ENCODE results near the gene CCDC12. TPM values are rescaled to one million over a fixed set of nuclear protein-coding genes. Genes with fewer than 3 reads are reported as not detected.

CCDC12 gene
- total and polyA plus RNA-seq, 4 donors, result 14.0 to 55.8 (median 42.8) TPM

- no CpG with 5 or more reads among the region's 4 CpGs for WGBS (ENCODE audit: insufficient coverage)
- Histone ChIP-seq H3K27me3 (ENCODE audit: control insufficient read depth, insufficient read depth, low read length) (no peaks in the 10 kb centered on the region), H3K36me3 (ENCODE audit: control insufficient read depth, insufficient read depth, low read length) (peaks cover 29% of the 10 kb centered on the region), H3K9me3 (ENCODE audit: control insufficient read depth, insufficient read depth, low read length) (no peaks in the 10 kb centered on the region), H3K27ac (ENCODE audit: low read depth, low read length) (no peak overlapping the region), H3K4me1 (ENCODE audit: control insufficient read depth, insufficient read depth, low read length) (no peaks in the 10 kb centered on the region), H3K4me3 (ENCODE audit: low read depth, low read length) (no peak overlapping the region)
- no peak for DNase-seq (ENCODE audit: low read depth in 4 of 6, low spot score in 6 of 6)
Measured at GRCh38 chr3:47016086-47016933, 39.8 kb upstream of the CCDC12 start.

GRCh38 chr3:47015151-47015550 is 38.6 kb upstream of the CCDC12 start:
- H3K36me3 ChIP-seq (ENCODE audit: control insufficient read depth, insufficient read depth, low read length), result peaks cover 31% of the 10 kb centered on the region
- H3K27ac ChIP-seq (ENCODE audit: low read depth, low read length), result no peak overlapping the region

GRCh38 chr3:47014036-47014435 is 37.5 kb upstream of the CCDC12 start:
- Histone ChIP-seq H3K27me3 (ENCODE audit: control insufficient read depth, insufficient read depth, low read length) (no peaks in the 10 kb centered on the region), H3K36me3 (ENCODE audit: control insufficient read depth, insufficient read depth, low read length) (peaks cover 31% of the 10 kb centered on the region), H3K4me1 (ENCODE audit: control insufficient read depth, insufficient read depth, low read length) (peaks cover 11% of the 10 kb centered on the region), H3K27ac (ENCODE audit: low read depth, low read length) (no peak overlapping the region), H3K4me3 (ENCODE audit: low read depth, low read length) (no peak overlapping the region), H3K9me3 (ENCODE audit: control insufficient read depth, insufficient read depth, low read length) (no peaks in the 10 kb centered on the region)
- no peak for DNase-seq (ENCODE audit: low read depth in 4 of 6, low spot score in 6 of 6)

More at GRCh38 chr3:47015151-47015550, 38.6 kb upstream of the CCDC12 start:
- peaks cover 3% of the 10 kb centered on the region for H3K4me1 ChIP-seq (ENCODE audit: control insufficient read depth, insufficient read depth, low read length)
- no peaks in the 10 kb centered on the region for H3K27me3 ChIP-seq (ENCODE audit: control insufficient read depth, insufficient read depth, low read length)
- H3K9me3 ChIP-seq (ENCODE audit: control insufficient read depth, insufficient read depth, low read length), result no peaks in the 10 kb centered on the region
- H3K4me3 ChIP-seq (ENCODE audit: low read depth, low read length), result no peak overlapping the region
- no peak for DNase-seq (ENCODE audit: low read depth in 4 of 6, low spot score in 6 of 6)

GRCh38 chr3:47013231-47013630 is 36.7 kb upstream of the CCDC12 start:
- peaks cover 31% of the 10 kb centered on the region for H3K36me3 ChIP-seq (ENCODE audit: control insufficient read depth, insufficient read depth, low read length)
- peaks cover 11% of the 10 kb centered on the region for H3K4me1 ChIP-seq (ENCODE audit: control insufficient read depth, insufficient read depth, low read length)
- no peaks in the 10 kb centered on the region for H3K9me3 ChIP-seq (ENCODE audit: control insufficient read depth, insufficient read depth, low read length)
- no peak overlapping the region for H3K4me3 ChIP-seq (ENCODE audit: low read depth, low read length)
- no peak overlapping the region for H3K27ac ChIP-seq (ENCODE audit: low read depth, low read length)
- DNase-seq (ENCODE audit: low read depth in 4 of 6, low spot score in 6 of 6), result no peak
- no peaks in the 10 kb centered on the region for H3K27me3 ChIP-seq (ENCODE audit: control insufficient read depth, insufficient read depth, low read length)
- 100% methylated on average over 1 of the region's 3 CpGs for WGBS (ENCODE audit: insufficient coverage)

- peak in 1 of 6 donors; percentile 44 for DNase-seq (ENCODE audit: low read depth in 4 of 6, low spot score in 6 of 6)
- peaks cover 33% of the 10 kb centered on the region for H3K36me3 ChIP-seq (ENCODE audit: control insufficient read depth, insufficient read depth, low read length)
- 95% methylated on average over 8 of the region's 10 CpGs for WGBS (ENCODE audit: insufficient coverage)
- H3K27me3 ChIP-seq (ENCODE audit: control insufficient read depth, insufficient read depth, low read length), result no peaks in the 10 kb centered on the region
- no peak overlapping the region for H3K4me3 ChIP-seq (ENCODE audit: low read depth, low read length)
- H3K27ac ChIP-seq (ENCODE audit: low read depth, low read length), result no peak overlapping the region
- peaks cover 11% of the 10 kb centered on the region for H3K4me1 ChIP-seq (ENCODE audit: control insufficient read depth, insufficient read depth, low read length)
- H3K9me3 ChIP-seq (ENCODE audit: control insufficient read depth, insufficient read depth, low read length), result no peaks in the 10 kb centered on the region
Measured at GRCh38 chr3:47012342-47013230, 36.0 kb upstream of the CCDC12 start.

- DNase-seq (ENCODE audit: low read depth in 4 of 6, low spot score in 6 of 6), result no peak
- whole genome bisulfite sequencing (ENCODE audit: insufficient coverage), result 94% methylated on average over 5 of the region's 6 CpGs
- H3K27ac ChIP-seq (ENCODE audit: low read depth, low read length), result no peak overlapping the region
- no peaks in the 10 kb centered on the region for H3K9me3 ChIP-seq (ENCODE audit: control insufficient read depth, insufficient read depth, low read length)
- H3K27me3 ChIP-seq (ENCODE audit: control insufficient read depth, insufficient read depth, low read length), result no peaks in the 10 kb centered on the region
- H3K4me1 ChIP-seq (ENCODE audit: control insufficient read depth, insufficient read depth, low read length), result peaks cover 11% of the 10 kb centered on the region
- H3K36me3 ChIP-seq (ENCODE audit: control insufficient read depth, insufficient read depth, low read length), result peaks cover 29% of the 10 kb centered on the region
- no peak overlapping the region for H3K4me3 ChIP-seq (ENCODE audit: low read depth, low read length)
Measured at GRCh38 chr3:47011371-47011770, 34.8 kb upstream of the CCDC12 start.

GRCh38 chr3:47010910-47011309 is 34.4 kb upstream of the CCDC12 start:
- H3K36me3 ChIP-seq (ENCODE audit: control insufficient read depth, insufficient read depth, low read length), result peaks cover 34% of the 10 kb centered on the region
- H3K27me3 ChIP-seq (ENCODE audit: control insufficient read depth, insufficient read depth, low read length), result no peaks in the 10 kb centered on the region
- H3K4me1 ChIP-seq (ENCODE audit: control insufficient read depth, insufficient read depth, low read length), result peaks cover 11% of the 10 kb centered on the region
- H3K4me3 ChIP-seq (ENCODE audit: low read depth, low read length), result no peak overlapping the region
- no peak overlapping the region for H3K27ac ChIP-seq (ENCODE audit: low read depth, low read length)
- no peak for DNase-seq (ENCODE audit: low read depth in 4 of 6, low spot score in 6 of 6)
- no peaks in the 10 kb centered on the region for H3K9me3 ChIP-seq (ENCODE audit: control insufficient read depth, insufficient read depth, low read length)
- WGBS (ENCODE audit: insufficient coverage), result 94% methylated on average over 5 of the region's 5 CpGs

- DNase-seq (ENCODE audit: low read depth in 4 of 6, low spot score in 6 of 6), result no peak
- WGBS (ENCODE audit: insufficient coverage), result 58% methylated on average over 18 of the region's 23 CpGs
- Histone ChIP-seq H3K27me3 (ENCODE audit: control insufficient read depth, insufficient read depth, low read length) (no peaks in the 10 kb centered on the region), H3K27ac (ENCODE audit: low read depth, low read length) (peak overlapping the region; percentile 82), H3K4me3 (ENCODE audit: low read depth, low read length) (peak overlapping the region; percentile 69), H3K9me3 (ENCODE audit: control insufficient read depth, insufficient read depth, low read length) (no peaks in the 10 kb centered on the region), H3K4me1 (ENCODE audit: control insufficient read depth, insufficient read depth, low read length) (peaks cover 11% of the 10 kb centered on the region), H3K36me3 (ENCODE audit: control insufficient read depth, insufficient read depth, low read length) (peaks cover 41% of the 10 kb centered on the region)
Measured at GRCh38 chr3:47010111-47010712, 33.7 kb upstream of the CCDC12 start.

- WGBS (ENCODE audit: insufficient coverage), result under 1% methylated on average over 85 of the region's 85 CpGs
- Histone ChIP-seq H3K36me3 (ENCODE audit: control insufficient read depth, insufficient read depth, low read length) (peaks cover 48% of the 10 kb centered on the region), H3K4me1 (ENCODE audit: control insufficient read depth, insufficient read depth, low read length) (peaks cover 11% of the 10 kb centered on the region), H3K27me3 (ENCODE audit: control insufficient read depth, insufficient read depth, low read length) (no peaks in the 10 kb centered on the region), H3K27ac (ENCODE audit: low read depth, low read length) (peak overlapping the region; percentile 82), H3K9me3 (ENCODE audit: control insufficient read depth, insufficient read depth, low read length) (no peaks in the 10 kb centered on the region), H3K4me3 (ENCODE audit: low read depth, low read length) (peak overlapping the region; percentile 69)
- peak; percentile 44 to 97 (median 76) for DNase-seq (ENCODE audit: low read depth in 4 of 6, low spot score in 6 of 6)
Measured at GRCh38 chr3:47009225-47010110, 32.9 kb upstream of the CCDC12 start.
